NT2/D1 (cell line): Measurements from ENCODE around the gene FIBCD1.

Experiments
- SUZ12 ChIP-seq: IDR thresholded peaks from 2 replicates; pipeline ENCODE4 v1.6.1; 2011; ENCODE audit not compliant: insufficient read length, insufficient read depth; ENCODE audit errors: extremely low read depth
- YY1 ChIP-seq: IDR thresholded peaks from 2 replicates; pipeline ENCODE4 v1.6.1; 2011; ENCODE audit not compliant: insufficient read length, insufficient read depth
- ZNF274 ChIP-seq: IDR thresholded peaks from 2 replicates; pipeline ENCODE4 v1.6.1; 2011; ENCODE audit warnings: mild to moderate bottlenecking, low read depth, low read length

DNA sequence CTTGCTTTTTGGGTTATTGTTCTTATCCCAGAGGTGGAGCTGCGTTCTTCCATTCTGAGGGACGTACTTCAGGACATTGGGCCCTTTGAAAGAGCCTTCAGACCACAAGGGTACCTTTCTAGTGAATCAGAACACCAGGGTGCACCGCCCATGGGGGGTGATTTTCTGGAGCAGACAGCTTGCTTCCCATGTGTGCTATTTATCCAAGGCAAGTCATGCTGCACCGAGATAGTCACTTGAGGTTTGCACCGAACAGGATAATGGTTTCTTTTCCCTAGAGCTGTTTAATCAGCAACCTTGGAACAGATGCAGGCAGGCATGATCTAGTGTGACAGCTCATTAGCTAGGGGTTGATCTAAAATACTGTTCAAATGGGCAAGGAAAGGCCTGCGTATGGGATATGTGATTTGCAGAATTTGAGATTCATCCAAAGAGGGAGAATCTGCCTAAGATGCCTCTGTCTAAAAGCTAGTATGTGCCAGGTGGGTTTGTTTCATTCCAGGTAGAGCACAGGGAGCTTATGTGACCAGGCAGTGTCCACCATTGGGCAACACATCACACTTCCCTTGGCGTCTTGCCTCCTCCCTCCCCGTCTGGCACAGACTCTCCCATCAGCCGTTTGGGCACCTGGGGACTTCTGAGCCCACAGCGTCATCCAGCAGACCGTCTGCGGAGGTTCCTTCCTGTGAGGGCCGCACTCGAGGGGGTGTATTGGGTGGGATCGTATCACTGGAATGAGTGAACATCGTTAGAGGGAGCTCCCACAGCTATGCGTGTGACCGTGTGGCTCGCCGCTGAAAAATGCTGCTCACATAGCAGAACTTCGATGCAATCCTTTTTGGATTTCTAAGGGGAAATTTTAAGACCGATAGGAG, 80.9 kb downstream of the FIBCD1 start:
- TF ChIP-seq SUZ12 (no peak), ZNF274 (no peak), YY1 (no peak)
